Adrenal gland (tissue), 12 donors: Measurements from ENCODE around the gene CNP. TPM values are rescaled to one million over a fixed set of nuclear protein-coding genes. Genes with fewer than 3 reads are reported as not detected.

Experiments used
- DNase-seq, 7 donors: peaks; one replicate each; pipeline ENCODE4 v3.0.0-alpha.2; 2019 to 2020
- H3K27ac ChIP-seq, 5 donors: fragments of 200-600 bp; sonication (generic) in 4 of 5; 1 replicate in 3 of 5; 2 replicates in 2 of 5; pipeline versions ENCODE4 v1.5.1 to v1.8.0; 2016 to 2020; ENCODE audit warnings: mild to moderate bottlenecking in 1 of 5
- H3K27me3 ChIP-seq: fragments of 200-600 bp; 2 replicates; pipeline ENCODE4 v1.8.0; 2021
- H3K36me3 ChIP-seq, 2 donors: fragments of 200-600 bp; replicated peaks in 1 of 2; 1 replicate in 1 of 2; 2 replicates in 1 of 2; pipeline versions ENCODE4 v1.5.1 to v1.8.0; 2018 to 2022
- H3K4me1 ChIP-seq, 2 donors: fragments of 200-600 bp; replicated peaks in 1 of 2; 1 replicate in 1 of 2; 2 replicates in 1 of 2; pipeline versions ENCODE4 v1.5.1 to v1.8.0; 2018 to 2021
- H3K4me3 ChIP-seq, 4 donors: fragments of 200-600 bp; sonication (generic) in 3 of 4; one replicate each; pipeline ENCODE4 v1.5.1; 2016 to 2018
- H3K9me3 ChIP-seq, 3 donors: fragments of 200-600 bp; sonication (generic) in 1 of 3; replicated peaks in 1 of 3; 1 replicate in 2 of 3; 2 replicates in 1 of 3; pipeline versions ENCODE4 v1.5.1 to v1.8.0; 2016 to 2021
- POLR2A ChIP-seq, 2 donors: fragments of 450-650 bp; IDR thresholded peaks; one replicate each; pipeline ENCODE4 v1.6.1; 2017; ENCODE audit warnings: antibody characterized with exemption in 2 of 2, mild to moderate bottlenecking in 2 of 2, moderate library complexity in 1 of 2
- WGBS, 4 donors: extraction: QIAGEN DNeasy Blood & Tissue Kit in 2 of 4; methylation state at CpG; one replicate each; pipeline versions ENCODE4 v1.1.5 to v1.1.7; 2013 to 2017; 5-methylcytosine and 5-hydroxymethylcytosine counted together
- intact Hi-C, 2 donors: fragments of 100-400 bp; cut with DNase I; formaldehyde crosslinking; loops; one replicate each; pipeline versions ENCODE4 v1.14.1 to v1.15.0; 2022 to 2023
- polyA plus RNA-seq, 3 donors: library from polyadenylated mRNA; stranded (reverse); fragments of 200-250 nt in 2 of 3; fragments of 350-450 nt in 1 of 3; fragmentation: Illumina TruSeq in 1 of 3; extraction: RNeasy Lipid Tissue Mini Kit (QIAGEN cat#74804) in 1 of 3; gene quantifications; one replicate each; pipeline ENCODE4 v1.2.3, GENCODE V29; 2013 to 2014
- total RNA-seq, 9 donors: library from RNA; depleted of rRNA in 4 of 9; stranded (reverse); fragments of >200 nt in 4 of 9; fragments of 120-200 nt in 1 of 9; fragmentation: NEBNext Ultra II Directional in 1 of 9; extraction: Animal tissue kit (Norgen Biotek cat#: 25700) in 1 of 9; gene quantifications; one replicate each; pipeline versions ENCODE4 v1.1.0 to v1.2.4, GENCODE V29; 2013 to 2023
- TF ChIP-seq, protein P1 (sequence below), 6 experiments: fragments of 450-650 bp in 4 of 6; fragments of 200-600 bp in 2 of 6; sonication (generic) in 1 of 6; IDR thresholded peaks; 1 replicate in 5 of 6; 2 replicates in 1 of 6; pipeline versions ENCODE4 v1.5.1 to v1.8.0; 2016 to 2021; ENCODE audit warnings: antibody characterized with exemption in 6 of 6, mild to moderate bottlenecking in 2 of 6, moderate library complexity in 1 of 6
- donor health status: healthy with polysubstance abuse.
- donor health status: Bipolar disorder and iron deficiency.
- donor health status: DM: yes; HTN: yes; CAD: no.
- donor health status: DM: no; HTN: no; CAD: no.
- donor health status: DM: no; HTN: no; CAD: no.
- donor health status: DM: yes; HTN: yes; CAD: no.

Gene CNP
- total and polyA plus RNA-seq, 12 donors, result 27.9 to 78.5 (median 66.9) TPM

DNA sequence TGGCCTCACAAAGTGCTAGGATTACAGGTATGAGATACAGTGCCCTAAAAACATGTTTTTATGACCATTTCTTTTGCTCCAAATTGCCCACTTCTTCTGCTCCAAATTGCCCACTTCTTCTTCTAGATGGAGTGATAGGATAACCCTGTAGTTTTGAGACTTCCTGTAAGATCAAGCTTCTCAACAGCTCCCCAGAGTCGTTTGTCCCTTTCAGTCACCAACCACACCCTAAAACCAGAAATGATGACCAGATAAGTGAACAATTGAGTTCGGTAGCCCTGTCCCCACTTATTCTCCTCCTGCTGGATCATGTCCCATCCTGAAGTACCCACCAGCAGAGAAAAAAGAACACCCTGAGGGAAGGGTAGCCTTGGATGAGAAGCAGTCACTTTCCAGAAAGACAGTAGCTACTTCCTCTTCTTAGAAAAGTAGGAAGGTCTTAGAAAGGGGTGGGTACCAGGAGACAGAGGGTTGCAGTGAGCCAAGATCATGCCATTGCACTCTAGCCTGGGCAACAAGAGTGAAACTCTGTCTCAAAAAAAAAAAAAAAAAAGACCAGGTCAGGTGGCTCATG lies 33.7 kb upstream of the CNP start:
- no peak overlapping the region for H3K4me3 ChIP-seq
- H3K27me3 ChIP-seq, result no peaks in the 10 kb centered on the region
- H3K9me3 ChIP-seq, result no peaks in the 10 kb centered on the region
- no peaks in the 10 kb centered on the region for H3K36me3 ChIP-seq
- intact Hi-C loops, result no loop called here
- no peak for DNase-seq
- TF ChIP-seq, protein P1, sequence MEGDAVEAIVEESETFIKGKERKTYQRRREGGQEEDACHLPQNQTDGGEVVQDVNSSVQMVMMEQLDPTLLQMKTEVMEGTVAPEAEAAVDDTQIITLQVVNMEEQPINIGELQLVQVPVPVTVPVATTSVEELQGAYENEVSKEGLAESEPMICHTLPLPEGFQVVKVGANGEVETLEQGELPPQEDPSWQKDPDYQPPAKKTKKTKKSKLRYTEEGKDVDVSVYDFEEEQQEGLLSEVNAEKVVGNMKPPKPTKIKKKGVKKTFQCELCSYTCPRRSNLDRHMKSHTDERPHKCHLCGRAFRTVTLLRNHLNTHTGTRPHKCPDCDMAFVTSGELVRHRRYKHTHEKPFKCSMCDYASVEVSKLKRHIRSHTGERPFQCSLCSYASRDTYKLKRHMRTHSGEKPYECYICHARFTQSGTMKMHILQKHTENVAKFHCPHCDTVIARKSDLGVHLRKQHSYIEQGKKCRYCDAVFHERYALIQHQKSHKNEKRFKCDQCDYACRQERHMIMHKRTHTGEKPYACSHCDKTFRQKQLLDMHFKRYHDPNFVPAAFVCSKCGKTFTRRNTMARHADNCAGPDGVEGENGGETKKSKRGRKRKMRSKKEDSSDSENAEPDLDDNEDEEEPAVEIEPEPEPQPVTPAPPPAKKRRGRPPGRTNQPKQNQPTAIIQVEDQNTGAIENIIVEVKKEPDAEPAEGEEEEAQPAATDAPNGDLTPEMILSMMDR (IDR thresholded peaks at IDR 0.05), result no peak
- no peak for TF ChIP-seq POLR2A (IDR thresholded peaks at IDR 0.05)
- peak overlapping the region in 1 of 5 donors; percentile 38 for H3K27ac ChIP-seq
- WGBS, 4 donors, result 42 to 52% (median 45%) methylated on average over 2 of the region's 2 CpGs
- peaks cover 5 to 7% of the 10 kb centered on the region in 2 donors for H3K4me1 ChIP-seq

DNA sequence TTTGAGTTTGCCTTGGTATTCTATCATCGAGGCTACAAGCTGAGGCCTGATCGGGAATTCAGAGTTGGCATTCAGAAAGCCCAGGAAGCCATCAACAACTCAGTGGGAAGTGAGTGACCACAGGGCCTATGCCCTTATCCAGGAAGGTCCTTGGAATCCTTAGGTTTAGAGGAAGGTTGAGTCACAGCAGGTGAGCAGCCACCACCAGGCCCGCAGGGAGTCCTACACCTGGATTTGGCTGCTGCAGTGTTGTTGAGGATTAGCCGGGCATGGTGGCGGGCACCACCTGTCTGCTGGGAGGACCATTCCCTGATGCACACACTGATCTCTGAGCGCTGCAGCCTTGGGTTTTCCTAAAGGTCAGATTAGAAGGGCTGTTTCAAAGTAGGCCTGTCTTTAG lies 31.0 kb upstream of the CNP start:
- H3K9me3 ChIP-seq, result no peaks in the 10 kb centered on the region
- no peaks in the 10 kb centered on the region for H3K27me3 ChIP-seq
- H3K36me3 ChIP-seq, result no peaks in the 10 kb centered on the region
- H3K4me3 ChIP-seq, result no peak overlapping the region
- H3K27ac ChIP-seq, result no peak overlapping the region
- DNase-seq, result no peak
- H3K4me1 ChIP-seq, result no peaks in the 10 kb centered on the region
- 94 to 100% (median 97%) methylated on average over 2 to 6 of the region's 6 CpGs for WGBS, 4 donors
- no peak for TF ChIP-seq POLR2A (IDR thresholded peaks at IDR 0.05)
- TF ChIP-seq, protein P1 (IDR thresholded peaks at IDR 0.05), result no peak
- intact Hi-C loops, result no loop called here

DNA sequence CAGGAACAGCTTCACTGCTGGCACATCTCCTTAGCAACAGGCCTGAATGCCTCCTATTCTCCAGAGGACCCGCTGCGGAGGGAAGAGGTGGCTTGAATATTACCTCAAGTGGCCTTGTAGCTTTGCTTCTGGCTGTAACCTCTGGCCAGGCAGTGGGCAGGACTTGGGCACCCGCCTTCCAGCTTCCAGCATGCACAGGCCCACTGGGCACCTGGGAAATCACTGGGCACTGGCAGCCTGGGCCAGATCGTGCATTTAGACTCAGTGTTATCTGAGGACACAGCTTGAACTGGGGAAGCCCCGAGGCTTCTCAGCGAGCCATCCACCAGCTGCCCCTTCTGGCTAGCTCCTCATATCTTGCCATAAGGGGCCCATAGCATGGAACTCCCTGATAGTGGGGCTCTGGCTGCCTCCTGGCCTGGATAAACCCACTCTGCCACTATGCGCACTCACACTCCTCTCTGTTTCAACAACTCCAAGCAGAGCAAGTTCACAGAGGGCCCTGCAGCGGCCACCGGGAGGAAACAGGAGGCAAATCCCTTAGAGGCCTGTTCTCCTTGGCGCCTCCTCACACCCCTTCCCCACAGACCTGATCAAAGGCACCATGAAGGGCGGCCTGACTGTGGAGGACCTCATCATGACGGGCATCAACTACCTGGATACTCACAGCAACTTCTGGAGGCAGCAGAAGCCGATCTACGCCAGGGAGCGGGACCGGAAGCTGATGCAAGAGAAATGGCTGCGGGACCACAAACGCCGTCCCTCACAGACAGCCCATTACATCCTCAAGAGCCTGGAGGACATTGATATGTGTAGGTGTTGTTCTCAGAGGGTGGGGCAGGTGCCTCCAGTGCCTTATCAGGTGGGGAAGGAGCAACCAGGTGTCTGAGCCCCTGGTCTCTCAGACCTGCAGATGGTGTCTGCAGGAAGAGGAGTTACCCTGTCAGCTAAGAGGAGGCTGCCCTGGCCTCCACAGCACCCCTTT lies 28.3 kb upstream of the CNP start:
- H3K9me3 ChIP-seq, result no peaks in the 10 kb centered on the region
- H3K4me1 ChIP-seq, result no peaks in the 10 kb centered on the region
- no peak overlapping the region for H3K4me3 ChIP-seq
- no peak for TF ChIP-seq POLR2A (IDR thresholded peaks at IDR 0.05)
- TF ChIP-seq, protein P1 (IDR thresholded peaks at IDR 0.05), result no peak
- peak in 2 of 7 donors; percentile 29 to 84 for DNase-seq
- WGBS, 4 donors, result 89 to 93% (median 91%) methylated on average over 8 to 19 of the region's 19 CpGs
- no peak overlapping the region for H3K27ac ChIP-seq
- H3K36me3 ChIP-seq, result no peaks in the 10 kb centered on the region
- intact Hi-C loops, result no loop called here
- no peaks in the 10 kb centered on the region for H3K27me3 ChIP-seq

DNA sequence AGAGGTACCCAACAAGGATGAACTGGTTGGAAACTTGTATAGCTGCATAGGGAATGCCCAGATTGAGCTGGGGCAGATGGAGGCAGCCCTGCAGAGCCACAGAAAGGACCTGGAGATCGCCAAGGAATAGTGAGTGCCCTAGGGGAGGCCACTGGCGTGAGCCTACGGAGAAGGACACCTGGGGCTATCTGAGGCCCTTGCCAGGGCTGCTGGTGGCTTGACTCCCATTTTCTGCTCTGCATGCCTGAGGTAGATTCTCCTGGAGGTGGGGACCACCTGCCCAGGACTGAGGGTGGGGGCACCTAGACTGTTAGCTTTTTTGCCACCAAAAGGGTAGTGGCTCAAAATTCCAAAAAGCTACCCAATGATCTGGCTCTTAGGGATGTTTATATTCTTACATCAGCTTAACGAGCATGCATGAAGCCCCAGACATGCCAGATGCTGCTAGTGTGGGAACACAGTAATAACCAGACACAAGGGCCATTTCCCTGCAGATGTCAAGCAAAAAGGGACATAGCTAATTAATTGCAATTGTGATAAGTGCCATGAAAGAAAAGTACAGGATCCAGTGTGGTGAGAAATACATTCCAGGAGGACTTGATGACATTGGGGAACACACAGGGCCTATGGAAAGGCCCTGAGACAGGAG lies 27.4 kb upstream of the CNP start:
- Histone ChIP-seq H3K27ac (no peak overlapping the region), H3K4me3 (no peak overlapping the region), H3K4me1 (no peaks in the 10 kb centered on the region), H3K27me3 (no peaks in the 10 kb centered on the region), H3K36me3 (no peaks in the 10 kb centered on the region), H3K9me3 (no peaks in the 10 kb centered on the region)
- no peak for DNase-seq
- TF ChIP-seq, protein P1 (IDR thresholded peaks at IDR 0.05), result no peak
- no peak for TF ChIP-seq POLR2A (IDR thresholded peaks at IDR 0.05)
- intact Hi-C loops, result no loop called here
- 81 to 92% (median 91%) methylated on average over 2 to 4 of the region's 4 CpGs for WGBS, 4 donors
